ENCODE data around the gene MAP2K5.
"Not testable (repeated sequence)": the region's sequence is repeated elsewhere in the genome, so short reads cannot be mapped to it uniquely, and the experiment has no call there.

Gene MAP2K5

DNA sequence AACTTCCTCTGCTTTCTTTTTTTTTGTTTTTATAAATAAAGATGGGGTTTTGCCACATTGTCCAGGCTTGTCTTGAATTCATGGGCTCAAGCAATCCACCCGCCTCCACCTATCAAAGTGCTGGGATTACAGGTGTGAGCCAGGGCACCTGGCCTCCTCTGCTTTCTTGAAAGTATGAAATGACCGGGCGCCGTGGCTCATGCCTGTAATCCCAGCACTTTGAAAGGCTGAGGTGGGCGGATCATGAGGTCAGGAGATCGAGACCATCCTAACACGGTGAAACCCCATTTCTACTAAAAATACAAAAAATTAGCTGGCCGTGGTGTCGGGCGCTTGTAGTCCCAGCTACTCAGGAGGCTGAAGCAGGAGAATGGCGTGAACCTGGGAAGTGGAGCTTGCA lies 93.4 kb downstream of the MAP2K5 start:
- not testable (repeated sequence) for ATAC-seq

DNA sequence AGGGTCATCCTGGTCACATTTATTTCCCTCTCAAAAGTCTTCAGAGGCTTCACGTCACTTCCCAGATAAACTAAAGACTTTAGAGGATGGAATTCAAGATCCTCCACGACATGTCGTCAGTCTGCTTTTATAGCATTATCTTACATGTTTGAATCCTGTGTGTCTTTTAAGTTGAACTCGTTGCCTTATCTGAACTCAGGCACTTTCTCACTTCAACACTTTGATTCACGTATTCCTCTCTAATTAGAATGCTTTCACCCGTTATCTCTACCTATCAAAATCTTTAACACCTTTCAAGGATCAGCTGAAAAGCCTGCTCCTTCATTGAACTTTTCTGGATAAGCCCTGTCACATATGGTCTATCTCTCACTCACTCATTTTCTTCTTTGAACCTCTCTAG lies 97.1 kb downstream of the MAP2K5 start:
- TF ChIP-seq PPARA (CRISPR knock-in tag; IDR thresholded peaks at IDR 0.05; ENCODE audit: borderline replicate concordance) (no peak), ZC3H10 (CRISPR knock-in tag; IDR thresholded peaks at IDR 0.05) (no peak), CREB5 (CRISPR knock-in tag; IDR thresholded peaks at IDR 0.05; ENCODE audit: low read depth) (no peak), CSDC2 (CRISPR knock-in tag; IDR thresholded peaks at IDR 0.05) (no peak), GLIS3 (CRISPR knock-in tag; IDR thresholded peaks at IDR 0.05) (no peak), TOX (CRISPR knock-in tag; IDR thresholded peaks at IDR 0.05; ENCODE audit: borderline replicate concordance) (no peak), ZNF565 (CRISPR knock-in tag; conservative IDR thresholded peaks at IDR 0.05; ENCODE audit: low read depth) (no peak), POU6F1 (CRISPR knock-in tag; IDR thresholded peaks at IDR 0.05; ENCODE audit: borderline replicate concordance, low read depth) (no peak), ZFP3 (CRISPR knock-in tag; IDR thresholded peaks at IDR 0.05) (no peak), TCF4 (CRISPR knock-in tag; IDR thresholded peaks at IDR 0.05; ENCODE audit: borderline replicate concordance) (no peak), ZNF8 (CRISPR knock-in tag; IDR thresholded peaks at IDR 0.05) (no peak), RARB (CRISPR knock-in tag; IDR thresholded peaks at IDR 0.05) (no peak), OSR1 (CRISPR knock-in tag; IDR thresholded peaks at IDR 0.05) (no peak), TSHZ2 (CRISPR knock-in tag; IDR thresholded peaks at IDR 0.05) (no peak), SNAI2 (CRISPR knock-in tag; IDR thresholded peaks at IDR 0.05) (no peak), ESRRG (CRISPR knock-in tag; IDR thresholded peaks at IDR 0.05) (no peak), ARNTL (CRISPR knock-in tag; IDR thresholded peaks at IDR 0.05; ENCODE audit: borderline replicate concordance, low read depth) (no peak)
- TF ChIP-seq, protein P1, sequence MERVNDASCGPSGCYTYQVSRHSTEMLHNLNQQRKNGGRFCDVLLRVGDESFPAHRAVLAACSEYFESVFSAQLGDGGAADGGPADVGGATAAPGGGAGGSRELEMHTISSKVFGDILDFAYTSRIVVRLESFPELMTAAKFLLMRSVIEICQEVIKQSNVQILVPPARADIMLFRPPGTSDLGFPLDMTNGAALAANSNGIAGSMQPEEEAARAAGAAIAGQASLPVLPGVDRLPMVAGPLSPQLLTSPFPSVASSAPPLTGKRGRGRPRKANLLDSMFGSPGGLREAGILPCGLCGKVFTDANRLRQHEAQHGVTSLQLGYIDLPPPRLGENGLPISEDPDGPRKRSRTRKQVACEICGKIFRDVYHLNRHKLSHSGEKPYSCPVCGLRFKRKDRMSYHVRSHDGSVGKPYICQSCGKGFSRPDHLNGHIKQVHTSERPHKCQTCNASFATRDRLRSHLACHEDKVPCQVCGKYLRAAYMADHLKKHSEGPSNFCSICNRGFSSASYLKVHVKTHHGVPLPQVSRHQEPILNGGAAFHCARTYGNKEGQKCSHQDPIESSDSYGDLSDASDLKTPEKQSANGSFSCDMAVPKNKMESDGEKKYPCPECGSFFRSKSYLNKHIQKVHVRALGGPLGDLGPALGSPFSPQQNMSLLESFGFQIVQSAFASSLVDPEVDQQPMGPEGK (CRISPR knock-in tag; IDR thresholded peaks at IDR 0.05; ENCODE audit: borderline replicate concordance), result no peak
- TF ChIP-seq, protein P2, sequence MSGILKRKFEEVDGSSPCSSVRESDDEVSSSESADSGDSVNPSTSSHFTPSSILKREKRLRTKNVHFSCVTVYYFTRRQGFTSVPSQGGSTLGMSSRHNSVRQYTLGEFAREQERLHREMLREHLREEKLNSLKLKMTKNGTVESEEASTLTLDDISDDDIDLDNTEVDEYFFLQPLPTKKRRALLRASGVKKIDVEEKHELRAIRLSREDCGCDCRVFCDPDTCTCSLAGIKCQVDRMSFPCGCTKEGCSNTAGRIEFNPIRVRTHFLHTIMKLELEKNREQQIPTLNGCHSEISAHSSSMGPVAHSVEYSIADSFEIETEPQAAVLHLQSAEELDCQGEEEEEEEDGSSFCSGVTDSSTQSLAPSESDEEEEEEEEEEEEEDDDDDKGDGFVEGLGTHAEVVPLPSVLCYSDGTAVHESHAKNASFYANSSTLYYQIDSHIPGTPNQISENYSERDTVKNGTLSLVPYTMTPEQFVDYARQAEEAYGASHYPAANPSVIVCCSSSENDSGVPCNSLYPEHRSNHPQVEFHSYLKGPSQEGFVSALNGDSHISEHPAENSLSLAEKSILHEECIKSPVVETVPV (CRISPR knock-in tag; IDR thresholded peaks at IDR 0.05), result no peak
- no peak for ATAC-seq

DNA sequence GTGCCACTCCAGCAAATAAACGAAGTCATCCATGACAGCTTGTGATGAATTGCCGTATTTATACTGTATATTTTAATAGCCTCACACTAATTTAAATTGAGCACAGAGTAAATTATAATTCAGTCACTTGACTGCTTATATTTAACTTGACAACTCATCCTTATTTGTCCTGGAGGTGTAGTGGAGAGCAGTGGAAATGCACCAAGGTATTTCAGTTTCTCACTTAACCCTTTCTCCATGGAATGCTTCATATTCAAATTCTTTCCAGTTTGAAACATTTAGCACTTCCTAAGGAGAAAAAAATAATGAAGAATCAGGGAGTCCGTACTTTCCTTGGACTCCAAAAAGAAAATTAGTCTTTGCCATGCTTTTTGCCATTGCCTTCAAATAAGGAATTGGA lies 99.0 kb downstream of the MAP2K5 start:
- TF ChIP-seq POU6F1 (CRISPR knock-in tag; IDR thresholded peaks at IDR 0.05; ENCODE audit: borderline replicate concordance, low read depth) (no peak), GLIS3 (CRISPR knock-in tag; IDR thresholded peaks at IDR 0.05) (no peak), ZFP30 (CRISPR knock-in tag; IDR thresholded peaks at IDR 0.05) (no peak)
- no peak for ATAC-seq
